Choroid plexus epithelial cell (primary cell): Measurements from ENCODE around the gene CHKA.

Experiments used
- DNase-seq: peaks from one replicate; pipeline ENCODE4 v3.0.0-alpha.2; 2010; ENCODE audit warnings: low read depth
- H3K4me3 ChIP-seq: 2 replicates; pipeline ENCODE4 v1.5.1; 2011; ENCODE audit warnings: low read depth, mild to moderate bottlenecking, control low read depth, low read length, moderate library complexity
- TF ChIP-seq, protein P1 (sequence below): conservative IDR thresholded peaks from 2 replicates; pipeline ENCODE4 v1.5.1; 2011; ENCODE audit warnings: low read depth, mild to moderate bottlenecking, control low read depth, inconsistent platforms, low read length, moderate library complexity

Gene CHKA

DNA sequence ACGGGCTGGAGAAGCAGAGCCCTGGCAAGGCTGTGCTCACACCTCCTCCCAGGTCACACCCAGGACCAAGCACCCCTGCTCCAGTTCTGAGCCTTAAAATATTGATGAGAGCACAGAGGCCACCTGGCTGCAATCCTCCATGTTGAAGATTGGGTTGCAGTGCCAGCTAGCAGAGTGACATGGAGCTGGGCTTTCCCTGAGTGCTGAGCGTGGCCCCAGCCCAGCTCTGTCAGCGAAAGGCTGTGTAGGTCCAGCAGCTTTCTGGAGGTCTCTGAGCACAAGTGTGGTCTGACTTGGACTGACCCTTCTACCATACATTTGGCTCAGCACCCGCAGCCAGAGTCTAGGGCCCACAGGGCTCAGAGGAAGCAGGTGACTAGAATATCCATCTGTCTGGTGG lies 4.0 kb upstream of the CHKA start:
- TF ChIP-seq, protein P1, sequence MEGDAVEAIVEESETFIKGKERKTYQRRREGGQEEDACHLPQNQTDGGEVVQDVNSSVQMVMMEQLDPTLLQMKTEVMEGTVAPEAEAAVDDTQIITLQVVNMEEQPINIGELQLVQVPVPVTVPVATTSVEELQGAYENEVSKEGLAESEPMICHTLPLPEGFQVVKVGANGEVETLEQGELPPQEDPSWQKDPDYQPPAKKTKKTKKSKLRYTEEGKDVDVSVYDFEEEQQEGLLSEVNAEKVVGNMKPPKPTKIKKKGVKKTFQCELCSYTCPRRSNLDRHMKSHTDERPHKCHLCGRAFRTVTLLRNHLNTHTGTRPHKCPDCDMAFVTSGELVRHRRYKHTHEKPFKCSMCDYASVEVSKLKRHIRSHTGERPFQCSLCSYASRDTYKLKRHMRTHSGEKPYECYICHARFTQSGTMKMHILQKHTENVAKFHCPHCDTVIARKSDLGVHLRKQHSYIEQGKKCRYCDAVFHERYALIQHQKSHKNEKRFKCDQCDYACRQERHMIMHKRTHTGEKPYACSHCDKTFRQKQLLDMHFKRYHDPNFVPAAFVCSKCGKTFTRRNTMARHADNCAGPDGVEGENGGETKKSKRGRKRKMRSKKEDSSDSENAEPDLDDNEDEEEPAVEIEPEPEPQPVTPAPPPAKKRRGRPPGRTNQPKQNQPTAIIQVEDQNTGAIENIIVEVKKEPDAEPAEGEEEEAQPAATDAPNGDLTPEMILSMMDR: no peak
- DNase-seq: no peak

DNA sequence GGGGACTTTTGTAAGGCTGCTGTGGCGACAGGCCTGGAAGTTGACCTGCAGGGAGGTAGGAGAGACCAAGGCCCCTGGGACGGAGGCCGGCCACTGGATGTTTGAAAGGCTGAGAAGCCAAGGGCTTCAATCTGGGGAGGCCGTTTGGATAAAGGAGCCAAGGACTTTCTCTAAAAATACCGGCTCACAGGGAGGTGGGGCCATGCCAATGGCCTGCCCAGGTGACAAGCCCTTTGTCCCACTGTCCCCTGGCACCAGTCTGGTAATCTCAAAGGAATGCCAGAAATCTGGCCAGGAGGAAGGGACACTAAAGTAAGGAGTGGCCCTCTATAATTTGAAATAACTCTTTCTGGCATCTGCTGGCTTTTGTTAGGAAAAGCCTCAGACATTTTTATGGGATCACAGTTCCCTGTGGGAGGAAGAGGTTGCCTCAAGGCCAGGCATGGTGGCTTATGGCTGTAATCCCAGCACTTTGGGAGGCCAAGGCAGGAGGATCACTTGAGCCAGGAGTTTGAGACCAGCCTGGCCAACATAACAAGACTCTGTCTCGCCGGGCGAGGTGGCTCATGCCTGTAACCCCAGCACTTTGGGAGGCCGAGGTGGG lies 1.9 kb upstream of the CHKA start:
- no peak overlapping the region for H3K4me3 ChIP-seq
- TF ChIP-seq, protein P1: no peak
- no peak for DNase-seq

More for the DNA sequence above, 4.0 kb upstream of the CHKA start:
- H3K4me3 ChIP-seq: no peak overlapping the region

DNA sequence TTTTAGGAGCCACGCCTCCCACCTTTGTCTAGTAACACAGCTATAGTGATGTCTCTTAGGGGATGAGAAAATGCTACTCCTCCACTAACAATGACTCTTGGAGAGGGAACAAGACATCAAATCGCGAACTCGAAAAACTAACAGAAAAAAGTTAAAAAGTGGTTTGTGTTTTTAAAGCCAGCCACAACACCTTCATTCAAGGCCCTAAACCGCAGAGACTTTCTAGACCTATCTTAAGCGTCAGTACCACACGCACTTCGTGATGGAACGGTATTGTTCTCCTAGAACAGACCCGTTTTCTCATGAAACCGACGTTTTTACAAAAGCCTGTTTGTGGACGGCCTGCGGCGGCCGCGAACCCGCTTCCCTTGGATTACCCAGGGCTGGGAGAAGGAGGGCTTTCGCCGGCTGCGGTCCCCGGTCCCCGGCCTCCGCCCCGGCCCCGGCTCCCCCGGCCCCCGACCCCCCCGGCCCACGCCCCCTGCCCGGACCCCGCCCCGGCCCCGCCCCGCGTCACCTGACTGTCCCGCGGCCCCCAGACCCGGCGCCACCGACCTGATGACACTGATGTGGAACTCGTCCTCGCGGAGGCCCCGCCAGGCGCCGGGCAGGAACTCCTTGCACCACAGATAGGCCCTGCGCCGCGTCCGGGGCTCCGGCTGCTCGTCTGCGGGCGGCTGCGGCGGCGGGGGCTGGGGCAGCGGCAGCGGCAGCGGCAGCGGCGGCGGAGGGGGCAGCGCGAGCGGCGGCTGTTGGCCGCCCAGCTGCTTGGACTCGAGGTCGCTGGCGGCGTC lies 718 bp downstream of the CHKA start:
- peak overlapping the region; percentile 65 for H3K4me3 ChIP-seq
- DNase-seq: peak; percentile 31
- TF ChIP-seq, protein P1: no peak

DNA sequence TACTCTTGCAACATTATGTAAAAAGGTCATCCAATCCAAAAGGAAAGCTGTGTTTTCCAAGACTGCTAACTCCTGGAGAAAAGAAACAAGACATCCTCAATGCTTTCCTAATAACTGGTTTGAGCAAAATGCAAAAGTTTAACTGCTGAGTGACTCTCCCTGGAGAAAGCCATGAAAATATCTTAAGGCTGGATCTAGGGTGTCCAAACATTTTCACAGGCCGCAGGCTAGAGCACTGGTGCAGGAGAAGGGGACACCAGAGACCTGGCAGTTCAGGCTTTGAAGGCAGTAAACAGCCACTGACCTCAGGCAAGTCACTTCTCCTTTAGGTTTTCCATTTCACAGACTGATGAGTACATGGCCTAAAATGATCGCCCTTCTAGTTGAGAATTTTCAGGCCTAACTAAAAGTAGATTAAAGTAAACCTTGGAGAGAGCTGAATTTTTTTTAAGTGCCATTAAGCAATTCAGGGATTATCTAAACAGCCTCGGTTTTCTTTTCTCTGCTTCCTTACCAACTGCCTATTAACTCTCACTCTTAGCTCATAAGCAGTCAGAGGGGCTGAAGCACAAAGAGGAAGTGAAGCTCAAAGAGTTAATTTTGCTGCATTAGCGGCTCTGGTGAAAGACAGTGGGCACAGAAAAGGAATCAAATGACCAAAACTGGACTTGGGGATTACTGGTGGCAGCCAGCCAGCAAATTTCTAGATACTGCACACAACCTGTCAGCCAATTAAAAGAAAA lies 2.3 kb downstream of the CHKA start:
- TF ChIP-seq, protein P1: no peak
- H3K4me3 ChIP-seq: peak overlapping the region; percentile 2
- DNase-seq: peak; percentile 17

DNA sequence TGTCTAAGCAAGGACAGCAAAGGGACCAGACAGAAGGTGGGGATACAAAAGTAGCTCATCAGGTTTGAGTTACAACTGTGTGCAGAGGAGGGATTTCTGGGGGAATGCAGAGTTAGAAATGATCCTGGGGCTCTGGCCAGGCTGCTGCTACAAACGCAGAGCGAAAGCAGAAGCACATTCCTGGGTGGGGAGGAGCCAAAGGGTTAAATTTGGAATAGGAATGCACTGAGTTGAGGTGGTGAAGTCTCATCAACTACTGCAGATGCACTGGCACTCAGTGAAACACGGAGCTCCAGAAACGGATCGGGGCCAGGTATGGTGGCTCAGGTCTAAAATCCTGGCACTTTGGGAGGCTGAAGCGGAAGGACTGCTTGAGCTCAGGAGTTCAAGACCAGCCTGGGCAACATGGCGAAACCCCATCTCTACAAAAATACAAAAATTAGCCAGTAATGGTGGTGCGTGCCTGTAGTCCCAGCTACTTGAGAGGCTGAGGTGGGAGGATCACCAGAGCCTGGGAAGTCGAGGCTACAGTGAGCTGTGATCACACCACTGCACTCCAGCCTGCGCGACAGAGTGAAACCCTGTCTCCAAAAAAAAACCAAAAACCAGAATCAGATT lies 3.2 kb downstream of the CHKA start:
- H3K4me3 ChIP-seq: no peak overlapping the region
- peak; percentile 37 for DNase-seq
- TF ChIP-seq, protein P1: no peak

DNA sequence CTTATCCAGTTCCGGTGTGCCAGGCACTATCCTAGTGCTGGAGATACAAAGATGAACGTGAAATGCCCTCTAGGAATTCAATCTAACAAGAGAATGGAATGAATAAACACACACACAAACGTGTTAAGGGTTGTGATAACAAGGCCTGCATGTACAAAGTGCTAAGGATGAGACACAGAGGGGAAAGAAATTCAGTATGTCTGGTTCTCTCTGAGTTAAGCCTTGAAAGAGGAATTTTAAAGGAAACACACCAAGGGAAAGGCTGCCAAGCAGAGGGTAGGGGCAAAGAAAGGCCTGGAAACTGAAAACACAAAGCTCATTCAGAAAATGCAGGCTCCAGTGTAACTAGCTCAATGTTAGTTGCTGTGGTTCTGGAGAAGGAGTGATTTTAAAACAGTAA lies 4.2 kb downstream of the CHKA start:
- TF ChIP-seq, protein P1: no peak
- no peak for DNase-seq
- no peak overlapping the region for H3K4me3 ChIP-seq
